Measurements from ENCODE around the gene GPR34. TPM values are rescaled to one million over a fixed set of nuclear protein-coding genes. Genes with fewer than 3 reads are reported as not detected.

GPR34 gene
- total RNA-seq, 1 experiment from 2014 or later: not detected

DNA sequence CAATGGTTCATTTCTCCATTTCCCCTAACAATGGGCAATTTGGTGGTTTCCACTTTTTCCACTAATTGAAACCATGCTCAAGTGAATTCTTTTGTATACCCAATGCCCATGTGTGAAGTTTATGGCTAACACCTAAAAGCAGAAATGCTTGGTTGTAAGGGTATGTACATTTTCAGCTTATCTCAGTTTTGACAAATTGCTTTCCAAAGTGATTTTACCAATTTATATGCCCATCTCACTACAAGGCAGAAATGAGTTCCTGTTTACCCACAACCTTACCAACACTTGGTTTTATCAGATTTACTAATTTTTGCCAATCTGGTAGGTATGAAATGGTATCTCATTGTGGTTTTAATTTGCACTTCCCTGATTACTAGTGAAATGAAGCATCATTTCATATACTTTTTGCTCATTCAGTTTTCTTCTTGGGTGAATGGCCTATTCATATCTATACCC, 14.8 kb downstream of the GPR34 start:
- CTCF ChIA-PET: interaction anchor here (0.7 kb wide), 1 partner anchor 17 kb away, joined by 3 read pairs; no protein-coding TSS in a partner anchor
- no peaks in the 10 kb centered on the region for H3K9me3 Mint-ChIP-seq (ENCODE audit: unreplicated experiment)

GRCh38 chrX:41705042-41705441, 16.3 kb downstream of the GPR34 start:
- TF ChIP-seq CTCF (IDR thresholded peaks at IDR 0.05; ENCODE audit: unreplicated experiment): no peak
- peaks cover 5% of the 10 kb centered on the region for H3K36me3 Mint-ChIP-seq (ENCODE audit: insufficient read depth, unreplicated experiment)
- ChIA-PET CTCF (no interaction called here), POLR2A (no interaction called here)
- no TSS peak for BruUV-seq (replicated peaks)
- intact Hi-C loops (cut with micrococcal nuclease): no loop called here
- no peak for DNase-seq (ENCODE audit: unreplicated experiment)
- H3K27ac Mint-ChIP-seq (ENCODE audit: low read depth, unreplicated experiment): no peak overlapping the region
- peaks cover 48% of the 10 kb centered on the region for H3K27me3 Mint-ChIP-seq (ENCODE audit: insufficient read depth, unreplicated experiment)
- H3K9me3 Mint-ChIP-seq (ENCODE audit: unreplicated experiment): no peaks in the 10 kb centered on the region
- H3K4me3 Mint-ChIP-seq (ENCODE audit: unreplicated experiment): no peak overlapping the region
- H3K4me1 Mint-ChIP-seq (ENCODE audit: insufficient read depth, unreplicated experiment): no peaks in the 10 kb centered on the region

More for the DNA sequence above, 14.8 kb downstream of the GPR34 start:
- Mint-ChIP-seq H3K4me3 (ENCODE audit: unreplicated experiment) (no peak overlapping the region), H3K36me3 (ENCODE audit: insufficient read depth, unreplicated experiment) (peaks cover 5% of the 10 kb centered on the region), H3K27ac (ENCODE audit: low read depth, unreplicated experiment) (no peak overlapping the region), H3K27me3 (ENCODE audit: insufficient read depth, unreplicated experiment) (peaks cover 39% of the 10 kb centered on the region), H3K4me1 (ENCODE audit: insufficient read depth, unreplicated experiment) (no peaks in the 10 kb centered on the region)
- intact Hi-C loops (cut with micrococcal nuclease): no loop called here
- no peak for TF ChIP-seq CTCF (IDR thresholded peaks at IDR 0.05; ENCODE audit: unreplicated experiment)
- POLR2A ChIA-PET: interaction anchor here (0.7 kb wide), 1 partner anchor 15 kb away, joined by 3 read pairs; no protein-coding TSS in a partner anchor
- no TSS peak for BruUV-seq (replicated peaks)
- no peak for DNase-seq (ENCODE audit: unreplicated experiment)

DNA sequence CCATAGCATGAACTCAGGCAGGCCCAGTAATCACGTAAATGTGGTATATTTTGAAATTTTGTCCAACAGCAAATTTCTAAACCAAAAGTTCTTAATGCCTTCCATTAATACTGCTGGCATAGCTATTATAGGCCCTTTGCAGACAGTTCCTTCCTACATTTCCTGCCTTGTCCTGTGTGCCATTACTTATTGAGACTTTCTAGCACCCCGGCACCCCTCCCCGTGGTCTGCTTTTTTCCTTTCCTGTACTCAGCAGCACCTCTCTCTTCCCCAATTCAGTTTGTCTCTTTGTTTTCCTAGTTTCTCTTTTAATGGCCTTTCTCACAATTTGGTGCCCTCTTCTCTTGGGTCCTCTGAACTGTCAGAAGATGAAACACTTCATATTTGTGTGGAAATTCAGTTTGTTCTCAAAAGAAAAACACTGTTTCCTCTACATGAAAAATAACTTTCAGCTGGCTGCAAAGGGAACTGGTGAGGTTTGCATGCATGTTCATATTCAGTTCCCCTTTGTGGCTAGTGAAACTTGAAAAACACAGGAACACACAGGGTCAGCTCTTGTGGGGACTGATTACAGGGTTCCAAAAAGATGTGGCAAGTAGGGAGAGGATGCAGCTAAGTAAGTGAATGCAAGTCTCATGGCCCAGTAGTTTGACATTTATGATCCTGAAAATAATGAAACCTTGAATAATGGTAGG, 17.1 kb downstream of the GPR34 start:
- peaks cover 5% of the 10 kb centered on the region for H3K36me3 Mint-ChIP-seq (ENCODE audit: insufficient read depth, unreplicated experiment)
- TF ChIP-seq CTCF (IDR thresholded peaks at IDR 0.05; ENCODE audit: unreplicated experiment): no peak
- no TSS peak for BruUV-seq (replicated peaks)
- intact Hi-C loops (cut with micrococcal nuclease): no loop called here
- no peaks in the 10 kb centered on the region for H3K4me1 Mint-ChIP-seq (ENCODE audit: insufficient read depth, unreplicated experiment)
- H3K9me3 Mint-ChIP-seq (ENCODE audit: unreplicated experiment): no peaks in the 10 kb centered on the region
- H3K27me3 Mint-ChIP-seq (ENCODE audit: insufficient read depth, unreplicated experiment): peaks cover 56% of the 10 kb centered on the region
- no peak for DNase-seq (ENCODE audit: unreplicated experiment)
- H3K27ac Mint-ChIP-seq (ENCODE audit: low read depth, unreplicated experiment): no peak overlapping the region
- no peak overlapping the region for H3K4me3 Mint-ChIP-seq (ENCODE audit: unreplicated experiment)
- ChIA-PET CTCF (interaction anchor here (0.7 kb wide), 1 partner anchor 286 kb away, joined by 3 read pairs; no protein-coding TSS in a partner anchor), POLR2A (interaction anchor here (0.5 kb wide), 1 partner anchor 177 kb away, joined by 3 read pairs; no protein-coding TSS in a partner anchor)

- CTCF ChIA-PET: interaction anchor here (1.1 kb wide), 1 partner anchor 540 kb away, joined by 3 read pairs; no protein-coding TSS in a partner anchor
- no peaks in the 10 kb centered on the region for H3K9me3 Mint-ChIP-seq (ENCODE audit: unreplicated experiment)
- no peaks in the 10 kb centered on the region for H3K4me1 Mint-ChIP-seq (ENCODE audit: insufficient read depth, unreplicated experiment)
- H3K27me3 Mint-ChIP-seq (ENCODE audit: insufficient read depth, unreplicated experiment): peaks cover 68% of the 10 kb centered on the region
- no peak for TF ChIP-seq CTCF (IDR thresholded peaks at IDR 0.05; ENCODE audit: unreplicated experiment)
- POLR2A ChIA-PET: no interaction called here
- DNase-seq (ENCODE audit: unreplicated experiment): no peak
- H3K27ac Mint-ChIP-seq (ENCODE audit: low read depth, unreplicated experiment): no peak overlapping the region
- no peak overlapping the region for H3K4me3 Mint-ChIP-seq (ENCODE audit: unreplicated experiment)
- peaks cover 5% of the 10 kb centered on the region for H3K36me3 Mint-ChIP-seq (ENCODE audit: insufficient read depth, unreplicated experiment)
- no TSS peak for BruUV-seq (replicated peaks)
- intact Hi-C loops (cut with micrococcal nuclease): no loop called here
Observed at GRCh38 chrX:41707218-41707617, 18.4 kb downstream of the GPR34 start.
